OCI-LY1 (cell line): ENCODE data around the gene SUGP2.
A peak's percentile ranks its signal among the peaks of the same experiment; 100 is the strongest.

Source experiments
- H2AFZ ChIP-seq: fragments of 200-600 bp; sonication (generic), shearing (Covaris generic); 2 replicates; pipeline ENCODE4 v1.6.0; 2014; ENCODE audit warnings: antibody characterized with exemption, mild to moderate bottlenecking, low read length
- H3F3A ChIP-seq: fragments of 200-600 bp; sonication (generic), shearing (Covaris generic); 2 replicates; pipeline ENCODE4 v1.6.0; 2014; ENCODE audit warnings: mild to moderate bottlenecking, antibody characterized with exemption, low read length, moderate library complexity; ENCODE audit not compliant: insufficient read depth
- H3K27ac ChIP-seq: fragments of 200-600 bp; sonication (generic); 2 replicates; pipeline ENCODE4 v1.5.1; 2014; ENCODE audit warnings: low read length, mixed run types, mild to moderate bottlenecking, low read depth; ENCODE audit not compliant: poor library complexity, severe bottlenecking
- H3K27me3 ChIP-seq: fragments of 200-600 bp; sonication (generic); 2 replicates; pipeline ENCODE4 v1.6.0; 2014; ENCODE audit warnings: antibody characterized with exemption, mild to moderate bottlenecking, low read length, moderate library complexity; ENCODE audit not compliant: insufficient read depth
- H3K36me3 ChIP-seq: fragments of 200-600 bp; sonication (generic); 2 replicates; pipeline ENCODE4 v1.6.1; 2014; ENCODE audit warnings: mild to moderate bottlenecking, antibody characterized with exemption, low read length, moderate library complexity, mixed read lengths; ENCODE audit not compliant: insufficient read depth
- H3K4me1 ChIP-seq: fragments of 200-600 bp; sonication (generic); 2 replicates; pipeline ENCODE4 v1.5.1; 2014; ENCODE audit warnings: mild to moderate bottlenecking, low read length, moderate library complexity; ENCODE audit not compliant: insufficient read depth, severe bottlenecking
- H3K4me2 ChIP-seq: fragments of 200-600 bp; sonication (generic), shearing (Covaris generic); 2 replicates; pipeline ENCODE4 v1.6.1; 2014; ENCODE audit warnings: low read length
- H3K4me3 ChIP-seq: fragments of 200-600 bp; sonication (generic); 2 replicates; pipeline ENCODE4 v1.5.1; 2014; ENCODE audit warnings: low read length, low read depth, mild to moderate bottlenecking, mixed read lengths; ENCODE audit not compliant: poor library complexity, severe bottlenecking
- H3K79me2 ChIP-seq: fragments of 200-600 bp; shearing (Covaris generic); 2 replicates; pipeline ENCODE4 v1.6.1; 2016; ENCODE audit warnings: mixed run types, low read length, mixed read lengths; ENCODE audit not compliant: insufficient read depth
- H3K9ac ChIP-seq: fragments of 200-600 bp; sonication (generic), shearing (Covaris generic); 2 replicates; pipeline ENCODE4 v1.6.1; 2014; ENCODE audit warnings: mild to moderate bottlenecking, low read length, mixed read lengths
- H3K9me2 ChIP-seq: fragments of 200-600 bp; sonication (generic), shearing (Covaris generic); 2 replicates; pipeline ENCODE4 v1.6.1; 2014; ENCODE audit warnings: low read depth, mild to moderate bottlenecking, low read length, mixed read lengths
- H3K9me3 ChIP-seq: fragments of 200-600 bp; shearing (Covaris generic); 2 replicates; pipeline ENCODE4 v1.6.1; 2014; ENCODE audit warnings: low read length, mixed read lengths
- H4K20me1 ChIP-seq: fragments of 200-600 bp; sonication (generic), shearing (Covaris generic); 2 replicates; pipeline ENCODE4 v1.6.0; 2016; ENCODE audit warnings: mild to moderate bottlenecking, low read length; ENCODE audit not compliant: insufficient read depth
- EZH2 ChIP-seq: fragments of 200-600 bp; sonication (generic), shearing (Covaris generic); IDR thresholded peaks from 2 replicates; pipeline ENCODE4 v1.8.0; 2017; ENCODE audit warnings: borderline replicate concordance, mixed run types, mild to moderate bottlenecking, antibody characterized with exemption, low read length, moderate library complexity, mixed read lengths
- TF ChIP-seq, protein P1 (sequence below): fragments of 200-600 bp; sonication (generic), shearing (Covaris generic); IDR thresholded peaks from 2 replicates; pipeline ENCODE4 v1.5.1; 2017; ENCODE audit warnings: mild to moderate bottlenecking, antibody characterized with exemption, low read length, moderate library complexity, mixed read lengths

The SUGP2 gene

DNA sequence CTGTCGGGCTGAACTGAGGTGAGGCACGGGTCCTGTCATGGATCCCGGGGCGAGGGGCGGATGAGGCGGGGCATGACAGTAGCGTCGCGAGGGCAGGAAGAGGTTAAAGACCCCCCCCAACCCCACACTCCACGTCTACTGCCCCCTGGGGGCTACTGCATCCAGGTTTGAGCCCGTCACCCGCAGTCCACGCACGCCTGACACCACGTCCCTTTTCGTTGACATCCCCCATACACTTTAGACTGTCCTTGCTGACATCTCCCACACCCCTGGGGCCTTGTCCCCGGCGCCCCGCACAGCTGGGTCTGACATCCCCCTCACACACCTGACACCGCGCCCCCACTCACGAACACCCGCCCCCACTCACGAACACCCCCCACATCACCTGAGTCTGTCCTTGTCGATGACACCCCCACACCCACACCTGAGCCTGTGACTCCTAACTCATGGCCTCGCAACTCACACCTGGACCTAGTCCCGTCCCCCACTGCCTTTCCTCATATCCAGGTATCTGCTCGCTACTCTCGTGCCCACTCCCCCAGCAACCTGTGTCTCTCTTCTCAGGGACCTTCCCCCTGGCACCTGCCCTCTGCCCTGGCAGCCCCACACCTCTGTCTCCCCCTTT lies 30.9 kb upstream of the SUGP2 start:
- TF ChIP-seq EZH2 = no peak
- TF ChIP-seq, protein P1, sequence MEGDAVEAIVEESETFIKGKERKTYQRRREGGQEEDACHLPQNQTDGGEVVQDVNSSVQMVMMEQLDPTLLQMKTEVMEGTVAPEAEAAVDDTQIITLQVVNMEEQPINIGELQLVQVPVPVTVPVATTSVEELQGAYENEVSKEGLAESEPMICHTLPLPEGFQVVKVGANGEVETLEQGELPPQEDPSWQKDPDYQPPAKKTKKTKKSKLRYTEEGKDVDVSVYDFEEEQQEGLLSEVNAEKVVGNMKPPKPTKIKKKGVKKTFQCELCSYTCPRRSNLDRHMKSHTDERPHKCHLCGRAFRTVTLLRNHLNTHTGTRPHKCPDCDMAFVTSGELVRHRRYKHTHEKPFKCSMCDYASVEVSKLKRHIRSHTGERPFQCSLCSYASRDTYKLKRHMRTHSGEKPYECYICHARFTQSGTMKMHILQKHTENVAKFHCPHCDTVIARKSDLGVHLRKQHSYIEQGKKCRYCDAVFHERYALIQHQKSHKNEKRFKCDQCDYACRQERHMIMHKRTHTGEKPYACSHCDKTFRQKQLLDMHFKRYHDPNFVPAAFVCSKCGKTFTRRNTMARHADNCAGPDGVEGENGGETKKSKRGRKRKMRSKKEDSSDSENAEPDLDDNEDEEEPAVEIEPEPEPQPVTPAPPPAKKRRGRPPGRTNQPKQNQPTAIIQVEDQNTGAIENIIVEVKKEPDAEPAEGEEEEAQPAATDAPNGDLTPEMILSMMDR = peak; percentile 45
- Histone ChIP-seq H3K27me3 (no peaks in the 10 kb centered on the region), H3K79me2 (no peaks in the 10 kb centered on the region), H2AFZ (no peak overlapping the region), H3K27ac (peak overlapping the region; percentile 38), H3K4me2 (peak overlapping the region; percentile 84), H3K4me3 (peak overlapping the region; percentile 68), H3K4me1 (peaks cover 32% of the 10 kb centered on the region), H3K36me3 (peaks cover 4% of the 10 kb centered on the region; the same call in 1 of the 2 replicates), H3K9me2 (no peaks in the 10 kb centered on the region), H4K20me1 (no peaks in the 10 kb centered on the region), H3K9me3 (no peaks in the 10 kb centered on the region), H3K9ac (peak overlapping the region; percentile 65), H3F3A (no peaks in the 10 kb centered on the region)

DNA sequence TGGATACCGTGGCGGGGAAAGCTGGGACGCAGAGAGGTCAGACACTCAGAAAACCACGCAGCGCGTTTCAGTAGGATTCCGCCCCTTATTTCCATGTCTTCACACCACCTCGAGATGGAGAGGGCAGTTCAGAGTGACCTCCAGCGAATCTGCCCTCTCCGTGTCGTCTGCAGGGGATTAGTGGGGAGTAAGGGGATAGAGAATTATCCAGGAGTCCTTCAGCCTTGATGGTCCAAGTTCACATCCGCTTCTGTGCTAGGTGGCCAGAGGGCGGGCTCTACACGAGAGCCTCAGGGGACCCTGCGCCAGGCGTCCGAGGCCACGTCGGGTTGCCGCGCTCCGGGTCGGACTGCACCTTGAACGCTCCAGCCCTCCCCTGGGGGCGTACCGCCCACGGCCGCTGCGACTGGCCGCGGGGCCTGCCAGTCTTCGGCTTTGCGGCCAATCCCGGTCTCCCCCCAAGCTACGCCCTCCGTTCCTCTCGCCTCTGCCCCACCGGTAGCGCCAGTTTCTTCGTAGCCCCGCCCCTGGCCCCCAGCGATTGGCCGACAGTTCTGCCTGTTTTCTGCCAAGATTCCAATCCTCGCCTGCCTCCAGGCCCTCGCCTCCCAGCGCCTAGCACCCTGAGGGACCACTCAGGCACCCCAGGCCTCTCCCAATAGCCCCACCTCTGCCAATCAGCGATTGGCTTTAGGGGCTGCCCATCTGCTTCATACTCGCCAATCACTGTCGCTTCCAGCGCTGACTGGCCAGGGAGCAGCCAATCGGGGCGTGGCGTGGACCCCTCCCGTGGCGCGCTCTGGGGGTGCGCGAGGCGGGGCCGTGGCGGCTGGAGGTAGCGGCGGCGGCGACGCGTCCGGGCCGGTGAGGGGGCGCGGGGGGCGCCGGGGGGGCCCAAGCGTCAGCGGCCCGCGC lies 30.1 kb upstream of the SUGP2 start, which contains the start of gene SLC25A42:
Gene SLC25A42 (plus strand): TSS at position 812 of the 915 bp plus-strand sequence. CDS start 32,131 bp downstream, outside the sequence.
- Histone ChIP-seq H4K20me1 (no peaks in the 10 kb centered on the region), H2AFZ (no peak within 1 kb of the TSS), H3K79me2 (no peaks in the 10 kb centered on the region), H3K27me3 (no peaks in the 10 kb centered on the region), H3K9ac (peak within 1 kb of the TSS; percentile 65), H3K9me3 (no peaks in the 10 kb centered on the region), H3K4me3 (peak within 1 kb of the TSS; percentile 68), H3K27ac (peak within 1 kb of the TSS; percentile 46), H3K4me2 (peak within 1 kb of the TSS; percentile 84), H3K4me1 (peaks cover 32% of the 10 kb centered on the region), H3K9me2 (no peaks in the 10 kb centered on the region), H3F3A (no peaks in the 10 kb centered on the region), H3K36me3 (peaks cover 12% of the 10 kb centered on the region; the same call in 1 of the 2 replicates)
- TF ChIP-seq, protein P1 = no peak
- no peak for TF ChIP-seq EZH2

DNA sequence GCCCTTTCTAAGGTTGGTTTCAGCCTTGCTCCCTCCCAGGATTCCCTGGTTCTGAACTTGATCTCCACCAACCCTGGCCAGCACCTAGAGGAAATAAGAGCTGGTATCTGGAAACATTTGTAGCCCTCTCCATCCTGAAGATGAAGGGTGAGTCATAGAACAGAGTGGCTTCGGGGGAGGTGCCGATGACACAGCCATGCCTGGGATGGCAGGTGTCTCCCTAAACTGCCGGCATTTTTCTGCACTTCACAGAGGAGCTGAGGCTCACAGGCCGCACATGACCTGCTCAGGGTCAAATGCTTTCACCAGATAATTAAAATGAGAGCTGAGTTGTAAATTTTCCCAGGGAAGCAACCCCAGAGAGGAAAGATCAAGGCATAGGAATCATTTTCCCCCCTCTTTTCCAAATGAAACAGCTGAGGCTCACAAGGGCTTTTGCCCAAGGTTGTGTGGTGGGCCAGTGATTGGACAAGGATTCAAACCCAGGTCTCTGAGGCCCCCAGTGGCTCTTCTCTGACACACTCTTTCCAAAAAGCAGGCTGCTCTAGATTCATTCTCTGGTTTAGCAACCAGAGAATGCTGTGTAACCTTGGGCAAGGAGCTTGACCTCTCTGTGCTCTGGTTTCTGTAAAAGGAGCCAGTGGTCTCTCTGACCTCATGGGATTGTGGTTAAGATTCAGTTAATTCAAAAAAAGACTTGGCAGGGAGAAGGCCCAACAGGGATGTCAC lies 29.3 kb upstream of the SUGP2 start:
- peak overlapping the region; percentile 63 for H3K9ac ChIP-seq
- no peaks in the 10 kb centered on the region for H3K79me2 ChIP-seq
- H2AFZ ChIP-seq = no peak overlapping the region
- H3K9me2 ChIP-seq = no peaks in the 10 kb centered on the region
- peak overlapping the region; percentile 46 for H3K27ac ChIP-seq
- H3F3A ChIP-seq = no peaks in the 10 kb centered on the region
- peak overlapping the region; percentile 72 for H3K4me2 ChIP-seq
- TF ChIP-seq EZH2 = no peak
- TF ChIP-seq, protein P1 = no peak
- H3K27me3 ChIP-seq = no peaks in the 10 kb centered on the region
- no peaks in the 10 kb centered on the region for H3K9me3 ChIP-seq
- H4K20me1 ChIP-seq = no peaks in the 10 kb centered on the region
- H3K36me3 ChIP-seq = peaks cover 19% of the 10 kb centered on the region; the same call in 1 of the 2 replicates
- peak overlapping the region; percentile 68 for H3K4me3 ChIP-seq
- peaks cover 29% of the 10 kb centered on the region for H3K4me1 ChIP-seq
